GM12874 (cell line): ENCODE measurements around the gene MACROD2.

Experiments
- TF ChIP-seq, protein P1 (sequence below): IDR thresholded peaks from 2 replicates; pipeline ENCODE4 v1.5.1; 2011; ENCODE audit warnings: low read depth, mild to moderate bottlenecking, control low read depth, low read length, moderate library complexity; ENCODE audit not compliant: insufficient read depth

Gene MACROD2

GRCh38 chr20:15618912-15619311 is 1623.6 kb downstream of the MACROD2 start:
- TF ChIP-seq, protein P1, sequence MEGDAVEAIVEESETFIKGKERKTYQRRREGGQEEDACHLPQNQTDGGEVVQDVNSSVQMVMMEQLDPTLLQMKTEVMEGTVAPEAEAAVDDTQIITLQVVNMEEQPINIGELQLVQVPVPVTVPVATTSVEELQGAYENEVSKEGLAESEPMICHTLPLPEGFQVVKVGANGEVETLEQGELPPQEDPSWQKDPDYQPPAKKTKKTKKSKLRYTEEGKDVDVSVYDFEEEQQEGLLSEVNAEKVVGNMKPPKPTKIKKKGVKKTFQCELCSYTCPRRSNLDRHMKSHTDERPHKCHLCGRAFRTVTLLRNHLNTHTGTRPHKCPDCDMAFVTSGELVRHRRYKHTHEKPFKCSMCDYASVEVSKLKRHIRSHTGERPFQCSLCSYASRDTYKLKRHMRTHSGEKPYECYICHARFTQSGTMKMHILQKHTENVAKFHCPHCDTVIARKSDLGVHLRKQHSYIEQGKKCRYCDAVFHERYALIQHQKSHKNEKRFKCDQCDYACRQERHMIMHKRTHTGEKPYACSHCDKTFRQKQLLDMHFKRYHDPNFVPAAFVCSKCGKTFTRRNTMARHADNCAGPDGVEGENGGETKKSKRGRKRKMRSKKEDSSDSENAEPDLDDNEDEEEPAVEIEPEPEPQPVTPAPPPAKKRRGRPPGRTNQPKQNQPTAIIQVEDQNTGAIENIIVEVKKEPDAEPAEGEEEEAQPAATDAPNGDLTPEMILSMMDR: no peak

DNA sequence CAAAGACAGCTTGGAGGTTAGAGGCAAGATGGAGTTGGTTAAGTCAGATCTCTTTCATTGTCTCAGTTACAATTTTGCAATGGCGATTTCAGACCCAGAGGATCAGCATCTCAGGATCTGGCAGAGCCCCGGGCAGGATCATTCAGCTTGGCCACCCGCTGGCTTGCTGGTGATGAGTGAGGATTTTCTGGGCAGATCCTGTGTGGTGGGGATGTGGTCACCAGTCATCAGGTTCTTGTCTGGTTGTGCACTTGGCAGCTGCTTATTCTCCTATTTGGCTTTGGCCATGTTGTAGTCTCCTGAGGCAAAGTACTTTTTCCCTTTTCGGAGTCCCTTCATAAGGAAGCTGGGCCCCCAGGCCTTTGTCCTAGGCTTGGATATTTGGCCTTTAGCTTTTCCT is 1624.0 kb downstream of the MACROD2 start:
- TF ChIP-seq, protein P1: no peak

GRCh38 chr20:15619816-15620215 is 1624.5 kb downstream of the MACROD2 start:
- TF ChIP-seq, protein P1: no peak

- TF ChIP-seq, protein P1: no peak
Measured at GRCh38 chr20:15622368-15622767, 1627.1 kb downstream of the MACROD2 start.

- TF ChIP-seq, protein P1: no peak
Measured at GRCh38 chr20:15623215-15623614, 1627.9 kb downstream of the MACROD2 start.

GRCh38 chr20:15625981-15626380 is 1630.7 kb downstream of the MACROD2 start:
- TF ChIP-seq, protein P1: no peak

DNA sequence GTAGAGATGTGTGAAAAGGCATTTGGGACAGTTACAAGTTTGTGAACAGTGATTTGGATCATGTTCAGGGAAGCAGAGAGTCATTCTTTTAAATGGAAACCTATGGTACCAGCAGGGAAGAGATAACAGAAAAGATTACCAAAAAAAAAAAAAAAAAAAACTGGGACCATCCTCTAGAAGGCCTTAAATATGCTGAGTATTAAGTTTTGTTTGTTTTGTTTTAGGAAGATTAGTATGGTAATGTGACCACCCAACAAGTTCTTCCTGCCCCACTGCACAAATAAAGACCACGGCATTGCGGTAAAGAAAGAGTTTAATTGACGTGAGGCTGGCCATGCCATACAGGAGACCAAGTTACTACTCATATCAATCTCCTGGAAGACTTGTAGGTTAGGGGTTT is 1631.8 kb downstream of the MACROD2 start:
- TF ChIP-seq, protein P1: no peak

- TF ChIP-seq, protein P1: no peak
Measured at GRCh38 chr20:15627501-15627903, 1632.2 kb downstream of the MACROD2 start.
